Left kidney (tissue), 8 donors: ENCODE results near the gene XXYLT1. TPM values are rescaled to one million over a fixed set of nuclear protein-coding genes. Genes with fewer than 3 reads are reported as not detected.
A peak's percentile ranks its signal among the peaks of the same experiment; 100 is the strongest.
"Not testable (repeated sequence)": the region's sequence is repeated elsewhere in the genome, so short reads cannot be mapped to it uniquely, and the experiment has no call there.

Experiments used
- DNase-seq: peaks from one replicate; pipeline ENCODE4 v3.0.0-alpha.2; 2013
- long read RNA-seq, 8 donors: transcript quantifications; one replicate each; lab custom pipeline, GENCODE V29; 2026
- polyA plus RNA-seq: library from polyadenylated mRNA; unstranded; fragments of 120-200 nt; gene quantifications from one replicate; pipeline ENCODE4 v1.2.1, GENCODE V29; 2013; ENCODE audit not compliant: insufficient read length

The XXYLT1 gene, protein sequence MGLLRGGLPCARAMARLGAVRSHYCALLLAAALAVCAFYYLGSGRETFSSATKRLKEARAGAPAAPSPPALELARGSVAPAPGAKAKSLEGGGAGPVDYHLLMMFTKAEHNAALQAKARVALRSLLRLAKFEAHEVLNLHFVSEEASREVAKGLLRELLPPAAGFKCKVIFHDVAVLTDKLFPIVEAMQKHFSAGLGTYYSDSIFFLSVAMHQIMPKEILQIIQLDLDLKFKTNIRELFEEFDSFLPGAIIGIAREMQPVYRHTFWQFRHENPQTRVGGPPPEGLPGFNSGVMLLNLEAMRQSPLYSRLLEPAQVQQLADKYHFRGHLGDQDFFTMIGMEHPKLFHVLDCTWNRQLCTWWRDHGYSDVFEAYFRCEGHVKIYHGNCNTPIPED
- polyA plus RNA-seq = 26.2 TPM
- long read RNA-seq, donor 1, transcript XXYLT1-201 (4 exons, 2,727 nt) = major isoform, 14 of 14 reads
- long read RNA-seq, donor 1, partial matches to known transcripts = 0 of 14 reads
- long read RNA-seq, donor 1, other reads (novel, unspliced or antisense) = 0 of 14 reads
- long read RNA-seq, donor 2, transcript XXYLT1-201 (4 exons, 2,727 nt) = major isoform, 14 of 14 reads
- long read RNA-seq, donor 2, partial matches to known transcripts = 0 of 14 reads
- long read RNA-seq, donor 2, other reads (novel, unspliced or antisense) = 0 of 14 reads
- long read RNA-seq, donor 3, transcript XXYLT1-201 (4 exons, 2,727 nt) = major isoform, 8 of 8 reads
- long read RNA-seq, donor 3, partial matches to known transcripts = 0 of 8 reads
- long read RNA-seq, donor 3, other reads (novel, unspliced or antisense) = 0 of 8 reads
- long read RNA-seq, donor 4 = 0 reads
- long read RNA-seq, donor 5, transcript XXYLT1-201 (4 exons, 2,727 nt) = major isoform, 8 of 8 reads
- long read RNA-seq, donor 5, partial matches to known transcripts = 0 of 8 reads
- long read RNA-seq, donor 5, other reads (novel, unspliced or antisense) = 0 of 8 reads
- long read RNA-seq, donor 6, transcript XXYLT1-201 (4 exons, 2,727 nt) = major isoform, 11 of 16 reads
- long read RNA-seq, donor 6, partial matches to known transcripts = 5 of 16 reads
- long read RNA-seq, donor 6, other reads (novel, unspliced or antisense) = 0 of 16 reads
- long read RNA-seq, donor 7, transcript XXYLT1-201 (4 exons, 2,727 nt) = major isoform, 13 of 15 reads
- long read RNA-seq, donor 7, partial matches to known transcripts = 0 of 15 reads
- long read RNA-seq, donor 7, other reads (novel, unspliced or antisense) = 0 of 15 reads
- long read RNA-seq, donor 8, partial matches to known transcripts = 0 of 4 reads
- long read RNA-seq, donor 8, other reads (novel, unspliced or antisense) = 0 of 4 reads

DNA sequence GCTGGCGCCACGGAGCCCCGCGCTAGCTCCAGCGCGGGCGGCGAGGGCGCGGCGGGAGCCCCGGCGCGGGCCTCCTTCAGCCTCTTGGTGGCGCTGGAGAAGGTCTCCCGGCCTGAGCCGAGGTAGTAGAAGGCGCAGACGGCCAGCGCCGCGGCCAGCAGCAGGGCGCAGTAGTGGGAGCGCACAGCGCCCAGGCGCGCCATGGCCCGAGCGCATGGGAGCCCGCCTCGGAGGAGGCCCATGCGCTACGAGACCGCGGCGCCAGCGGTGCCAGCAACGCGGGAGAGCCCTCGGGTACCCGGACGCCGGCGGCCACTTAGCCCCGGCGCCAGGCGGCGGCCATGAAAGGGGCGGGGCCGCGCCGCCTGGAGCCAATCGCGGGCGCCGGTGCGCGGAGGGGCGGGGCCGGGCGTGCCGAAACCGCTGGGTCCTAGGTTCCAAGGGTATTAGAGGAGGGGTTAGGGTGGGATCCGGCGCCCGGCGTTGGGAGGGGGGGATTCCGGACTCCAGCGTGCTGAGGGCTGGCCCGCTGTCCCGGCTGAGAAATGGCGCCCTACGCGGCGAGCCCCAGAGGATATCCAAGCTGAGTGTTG lies at the start of gene XXYLT1:
XXYLT1 (minus strand) TSS at position 343 of the 593 bp plus-strand sequence; CDS start at position 242, 101 bp downstream.
- peak; percentile 93 for DNase-seq

DNA sequence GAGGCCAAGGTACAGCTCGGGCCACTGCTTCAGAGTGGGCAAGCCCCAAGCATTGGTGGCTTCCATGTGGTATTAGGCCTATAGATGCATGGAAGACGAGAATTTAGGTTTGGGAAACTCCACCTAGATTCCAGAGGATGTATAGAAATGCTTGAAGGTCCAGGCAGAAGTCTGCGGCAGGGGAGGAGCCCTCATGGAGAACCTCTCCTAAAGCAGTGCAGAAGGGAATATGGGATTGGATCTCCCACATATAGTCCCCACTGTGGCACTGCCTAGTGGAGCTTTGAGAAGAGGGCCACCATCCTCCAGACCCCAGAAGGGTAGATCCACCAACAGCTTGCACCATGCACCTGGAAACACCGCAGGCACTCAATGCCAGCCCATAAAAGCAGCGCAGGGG lies 48.1 kb upstream of the XXYLT1 start:
- DNase-seq = no peak

DNA sequence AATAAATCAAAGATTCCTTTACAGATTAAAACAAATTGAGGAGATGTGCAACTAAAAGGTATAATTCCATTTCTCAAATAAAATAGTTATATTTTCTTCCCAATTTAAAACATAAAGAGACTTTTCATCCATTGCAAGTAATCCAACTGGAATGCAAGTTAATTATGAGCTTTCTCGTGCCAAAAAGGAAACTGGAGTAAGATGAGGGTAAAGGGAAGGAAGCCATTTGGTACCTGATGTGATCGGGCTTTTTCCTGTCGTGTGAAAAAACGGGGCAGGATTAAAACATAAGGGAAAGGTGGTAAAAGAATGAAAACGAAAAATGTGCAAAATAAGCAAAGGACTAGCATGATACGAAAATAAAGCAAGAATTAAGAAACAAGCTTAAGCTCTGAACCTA lies 41.8 kb upstream of the XXYLT1 start:
- DNase-seq = no peak

DNA sequence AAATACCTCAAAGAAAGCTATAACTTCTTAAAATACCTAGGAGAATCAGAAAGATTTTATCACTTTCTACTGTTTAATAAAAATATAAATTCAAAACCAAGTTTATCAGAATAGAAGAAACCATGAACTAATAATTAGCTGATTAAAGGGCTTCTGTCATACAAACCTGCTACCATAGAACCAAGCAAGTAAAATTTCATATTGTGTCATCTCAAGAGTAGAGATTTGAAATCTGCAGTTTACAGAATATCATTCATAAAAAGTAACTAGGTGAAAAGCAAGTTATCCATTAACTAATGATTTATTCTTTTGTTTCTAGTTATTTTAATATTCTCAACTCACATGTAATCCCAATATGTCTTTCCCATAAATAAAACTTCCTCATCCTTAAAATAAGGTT lies 36.8 kb upstream of the XXYLT1 start:
- DNase-seq = no peak

DNA sequence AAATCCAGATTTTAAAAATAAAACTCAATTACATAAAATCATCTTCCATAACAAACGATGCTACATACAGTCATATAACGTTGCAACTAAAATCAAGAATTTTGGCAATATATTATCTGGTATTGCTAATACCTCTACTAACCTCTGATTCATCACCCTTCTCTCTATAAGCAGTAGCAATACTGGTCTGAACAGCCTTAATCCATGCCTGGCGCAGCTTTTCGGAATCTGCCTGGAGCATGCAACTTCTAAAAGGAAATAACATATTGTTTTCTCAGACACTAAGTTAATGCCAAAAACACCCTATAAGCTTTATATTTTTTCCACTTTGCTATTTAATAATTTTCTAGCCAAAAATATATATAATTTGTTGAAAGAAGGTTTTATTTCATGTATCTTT lies 35.4 kb upstream of the XXYLT1 start:
- no peak for DNase-seq

DNA sequence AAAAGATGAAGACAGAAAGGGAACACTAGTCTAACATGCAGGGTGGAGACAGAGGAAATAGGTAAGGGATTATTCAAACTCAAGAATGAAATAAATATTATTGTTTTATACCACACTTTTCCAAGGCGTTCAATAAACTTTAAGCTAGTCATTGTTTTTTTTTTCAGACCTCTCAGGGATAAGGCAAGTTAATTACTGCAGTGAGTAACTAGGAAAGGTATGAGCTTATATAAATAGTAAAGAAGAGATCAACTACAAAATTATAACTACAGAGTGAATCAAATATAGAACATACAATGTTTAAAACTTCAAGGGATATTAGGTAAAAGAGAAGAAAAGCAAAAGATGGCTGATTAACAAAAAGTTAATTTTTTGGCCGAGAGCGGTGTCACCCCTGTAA lies 31.5 kb upstream of the XXYLT1 start:
- no peak for DNase-seq

DNA sequence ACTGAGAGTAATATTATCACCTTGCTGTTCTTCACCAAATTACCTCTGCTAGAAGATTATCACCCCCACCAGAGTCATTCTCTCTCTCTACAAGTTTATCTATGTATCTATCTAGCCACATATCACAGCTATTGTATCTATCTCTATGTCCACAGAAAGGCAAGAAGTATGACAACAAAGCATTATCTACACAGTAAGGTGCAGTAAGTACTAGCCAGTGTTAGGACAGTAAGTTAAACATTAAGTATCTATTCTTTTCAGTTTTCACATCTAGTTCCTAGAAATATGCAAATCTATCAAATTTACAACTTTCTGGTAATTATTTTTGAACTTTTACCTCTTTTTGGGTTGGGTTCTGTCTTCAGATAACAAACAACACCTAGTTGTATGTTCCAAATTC lies 26.5 kb upstream of the XXYLT1 start:
- DNase-seq = no peak

DNA sequence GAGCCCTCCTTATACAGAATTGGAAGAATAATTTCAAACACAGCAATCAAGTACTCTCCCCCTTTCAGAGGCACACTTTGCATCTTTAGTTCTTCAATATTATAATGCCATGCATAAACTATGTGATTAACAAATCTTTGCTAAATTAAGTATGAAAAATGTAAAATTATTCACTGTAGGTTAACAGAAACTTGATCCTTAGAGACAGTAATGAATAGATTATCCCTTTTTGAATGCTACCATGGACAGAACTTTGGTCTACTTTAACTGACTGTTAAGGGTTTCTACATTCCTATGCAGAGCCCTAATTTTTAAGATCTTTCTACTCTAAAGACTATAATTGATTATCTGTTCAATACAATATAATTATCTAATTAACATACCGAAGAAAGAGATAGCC lies 25.7 kb upstream of the XXYLT1 start:
- DNase-seq = no peak

DNA sequence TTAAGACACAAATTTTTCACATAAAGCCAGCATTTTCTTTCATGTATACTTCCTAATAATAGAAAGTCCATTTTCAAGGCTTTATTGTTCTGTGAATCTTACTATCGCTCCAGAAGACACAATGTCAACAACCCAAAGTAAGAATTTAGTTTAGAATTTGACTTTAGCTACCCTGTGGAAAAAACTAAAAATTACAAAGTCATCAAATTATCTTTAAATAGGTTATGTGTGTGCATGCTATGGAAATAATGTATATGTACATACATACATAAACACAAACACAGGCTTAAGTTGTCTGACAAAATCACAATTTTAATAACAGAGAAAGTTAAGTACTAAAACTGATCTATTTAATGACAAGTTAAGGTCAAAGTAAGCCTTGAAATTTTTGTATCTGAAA lies 20.2 kb upstream of the XXYLT1 start:
- no peak for DNase-seq

DNA sequence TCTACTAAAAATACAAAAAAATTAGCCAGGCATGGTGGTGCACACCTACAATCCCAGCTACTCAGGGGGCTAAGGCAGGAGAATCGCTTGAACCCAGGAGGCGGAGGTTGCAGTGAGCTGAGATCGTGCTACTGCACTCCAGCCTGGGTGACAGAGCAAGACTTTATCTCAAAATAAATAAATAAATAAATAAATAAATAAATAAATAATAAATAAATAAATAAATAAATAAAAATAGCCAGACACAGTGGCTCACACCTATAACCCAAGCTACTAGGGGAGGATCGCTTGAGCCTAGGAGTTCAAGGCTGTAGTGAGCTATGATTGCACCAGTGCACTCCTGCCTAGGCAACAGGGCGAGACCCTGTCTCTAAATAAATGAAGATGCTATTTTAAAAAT lies 19.7 kb upstream of the XXYLT1 start:
- not testable (repeated sequence) for DNase-seq

DNA sequence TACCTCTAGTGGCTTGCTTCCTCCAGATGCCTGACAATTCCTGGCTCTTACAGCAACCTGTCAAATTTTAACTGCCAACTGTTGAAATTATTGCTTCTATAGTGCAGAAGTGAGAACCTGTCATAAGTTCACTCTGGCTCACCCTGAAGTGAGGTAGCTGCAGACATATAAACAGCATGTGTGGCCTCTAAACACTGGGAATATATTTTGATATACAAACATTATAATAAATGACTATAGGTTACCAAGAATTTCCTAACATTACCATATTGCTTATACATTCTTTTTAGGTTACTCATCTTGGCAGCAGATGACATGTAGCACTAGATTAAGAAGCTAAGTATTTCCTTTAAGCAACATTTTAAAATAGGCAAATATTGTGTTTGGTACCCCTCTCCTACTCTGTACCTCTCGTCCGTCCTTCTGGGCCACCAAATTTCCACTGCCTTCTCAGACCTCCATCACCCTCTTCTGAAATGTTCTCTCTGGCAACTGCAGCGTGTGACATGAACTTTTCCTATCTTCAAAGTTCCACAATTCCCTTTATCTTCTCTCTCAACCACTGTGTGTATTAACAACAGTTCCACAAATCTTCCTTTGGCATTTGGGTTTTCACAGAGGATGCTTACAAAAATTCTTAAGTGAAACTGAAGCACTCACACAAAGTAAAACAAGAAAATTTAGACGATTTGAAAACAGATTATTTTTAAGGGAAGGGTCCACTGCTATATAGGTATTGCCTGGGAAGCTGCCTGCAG lies 15.3 kb upstream of the XXYLT1 start:
- no peak for DNase-seq

DNA sequence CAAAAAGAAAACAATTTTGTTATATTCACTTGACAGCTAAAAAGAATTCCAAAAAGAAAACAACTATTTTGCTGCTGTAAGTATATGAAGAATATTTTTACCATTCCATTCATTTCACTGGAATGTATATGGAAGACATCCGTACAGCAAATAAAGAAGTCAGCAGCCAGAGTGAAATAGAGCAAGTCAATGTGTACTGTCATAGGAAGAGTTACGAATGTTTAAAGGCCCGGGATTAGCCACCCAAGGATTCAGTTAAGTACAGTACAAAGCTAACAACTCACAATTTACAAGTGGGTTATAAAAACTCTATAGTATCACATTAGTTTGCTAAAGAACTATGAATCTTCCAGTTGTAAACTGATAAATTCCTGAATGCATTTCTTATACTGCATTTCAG lies 14.4 kb upstream of the XXYLT1 start:
- no peak for DNase-seq

DNA sequence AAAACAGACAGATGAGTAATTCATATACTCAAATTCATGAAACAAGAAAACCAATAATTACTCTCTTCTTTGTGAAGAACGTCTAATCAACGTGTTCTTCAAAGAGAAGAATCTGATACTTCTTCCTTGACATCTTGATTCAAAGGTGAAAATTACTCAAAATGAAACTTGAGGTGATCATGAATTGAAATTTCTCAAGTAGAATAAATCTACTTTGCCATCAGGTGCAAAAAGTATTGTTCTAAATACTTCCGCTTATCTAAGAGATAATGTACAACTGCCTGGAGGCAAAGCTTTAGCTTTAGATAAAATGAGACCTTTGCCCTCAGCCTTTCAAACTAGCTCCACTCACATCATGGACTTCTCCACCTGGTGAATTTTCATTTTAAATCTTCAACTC lies 13.9 kb upstream of the XXYLT1 start:
- no peak for DNase-seq

DNA sequence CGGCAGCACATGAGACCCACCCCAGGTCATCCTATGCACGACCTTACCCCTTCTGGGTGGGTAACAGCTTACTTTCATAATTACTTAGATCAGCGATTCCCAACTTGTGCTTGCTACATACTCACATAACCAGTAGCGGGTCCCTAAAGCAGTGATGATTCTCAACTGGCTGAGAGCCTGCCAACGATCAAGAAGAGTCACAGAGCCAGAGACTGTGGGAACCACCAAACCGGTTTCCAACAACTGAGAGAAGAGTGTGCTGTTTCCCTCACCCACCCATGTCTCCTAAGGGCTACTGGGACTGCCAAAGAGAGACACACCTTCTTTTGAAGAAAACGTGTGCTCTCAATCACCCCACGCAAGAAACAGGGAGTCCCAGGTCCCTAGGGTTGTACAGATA lies 12.0 kb upstream of the XXYLT1 start:
- no peak for DNase-seq

DNA sequence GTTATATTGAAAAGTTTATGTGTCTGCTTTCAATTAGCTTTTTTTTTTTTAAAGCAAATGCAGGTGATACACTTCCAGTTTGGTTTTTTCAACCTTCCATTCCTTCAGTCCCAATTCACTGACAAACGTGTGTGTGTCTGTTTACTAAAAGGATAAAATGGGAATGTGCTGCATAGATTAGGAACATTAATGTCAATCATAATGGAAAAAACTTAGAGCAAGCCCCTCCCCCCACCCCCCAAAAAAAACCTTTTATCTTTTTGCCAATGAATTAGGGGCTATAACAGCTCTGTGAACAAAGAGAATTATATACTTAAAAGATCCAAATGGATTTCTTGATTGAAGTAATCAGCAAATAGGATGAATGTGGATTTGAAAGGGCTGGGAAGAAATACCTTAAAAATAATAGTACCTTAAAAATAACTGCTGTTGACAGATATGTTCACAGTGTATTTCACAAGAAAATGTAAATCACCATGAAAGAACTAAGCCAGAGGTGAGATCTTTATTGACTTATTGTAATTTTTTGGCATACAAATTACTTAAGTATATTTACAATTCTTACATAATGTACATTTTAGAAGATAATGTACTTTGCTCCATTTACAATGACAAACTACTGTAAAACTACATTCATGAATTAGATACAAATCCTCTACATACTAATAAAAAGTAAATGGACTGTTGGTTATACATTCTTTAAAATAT lies 3.5 kb upstream of the XXYLT1 start:
- DNase-seq = no peak

DNA sequence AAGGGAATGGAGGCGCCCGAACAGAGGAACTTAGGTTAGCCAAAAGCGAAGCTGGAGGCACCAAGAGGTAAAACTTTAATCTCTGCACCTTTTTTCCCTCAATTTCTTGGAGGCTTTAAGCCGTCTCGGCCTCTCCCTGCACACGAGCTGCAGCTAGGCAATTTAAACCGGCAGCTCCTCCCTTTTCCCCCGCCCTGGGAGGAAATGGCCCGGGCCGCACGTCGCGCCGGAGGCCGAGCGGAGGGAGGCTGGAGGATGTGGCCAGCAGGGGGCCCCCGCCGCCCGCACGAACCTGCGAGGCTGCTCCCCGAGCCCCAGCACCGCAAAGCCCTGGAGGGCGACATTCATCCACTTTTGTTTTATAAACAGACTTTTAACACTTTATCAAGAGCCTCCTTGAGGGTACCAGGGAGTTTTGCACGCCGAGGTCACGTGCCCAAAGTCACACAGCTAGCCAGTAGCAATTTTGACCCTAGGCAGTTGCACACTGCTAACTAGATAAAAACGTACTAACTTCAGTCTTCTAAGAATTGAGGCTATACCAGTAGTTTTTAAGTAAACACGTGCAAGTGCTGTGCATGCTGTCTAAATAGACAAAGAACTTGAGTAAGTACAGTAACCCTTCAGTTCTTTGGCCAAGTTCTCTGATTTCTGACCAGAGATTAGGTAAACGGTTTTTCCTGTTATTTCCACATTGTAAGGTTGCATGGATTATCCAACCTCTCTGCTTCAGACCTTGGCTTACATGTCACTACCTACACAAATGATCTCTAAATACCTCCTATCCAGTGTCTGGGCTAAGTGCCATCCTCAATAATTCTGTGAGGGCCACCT lies 668 bp upstream of the XXYLT1 start:
- DNase-seq = peak; percentile 89

DNA sequence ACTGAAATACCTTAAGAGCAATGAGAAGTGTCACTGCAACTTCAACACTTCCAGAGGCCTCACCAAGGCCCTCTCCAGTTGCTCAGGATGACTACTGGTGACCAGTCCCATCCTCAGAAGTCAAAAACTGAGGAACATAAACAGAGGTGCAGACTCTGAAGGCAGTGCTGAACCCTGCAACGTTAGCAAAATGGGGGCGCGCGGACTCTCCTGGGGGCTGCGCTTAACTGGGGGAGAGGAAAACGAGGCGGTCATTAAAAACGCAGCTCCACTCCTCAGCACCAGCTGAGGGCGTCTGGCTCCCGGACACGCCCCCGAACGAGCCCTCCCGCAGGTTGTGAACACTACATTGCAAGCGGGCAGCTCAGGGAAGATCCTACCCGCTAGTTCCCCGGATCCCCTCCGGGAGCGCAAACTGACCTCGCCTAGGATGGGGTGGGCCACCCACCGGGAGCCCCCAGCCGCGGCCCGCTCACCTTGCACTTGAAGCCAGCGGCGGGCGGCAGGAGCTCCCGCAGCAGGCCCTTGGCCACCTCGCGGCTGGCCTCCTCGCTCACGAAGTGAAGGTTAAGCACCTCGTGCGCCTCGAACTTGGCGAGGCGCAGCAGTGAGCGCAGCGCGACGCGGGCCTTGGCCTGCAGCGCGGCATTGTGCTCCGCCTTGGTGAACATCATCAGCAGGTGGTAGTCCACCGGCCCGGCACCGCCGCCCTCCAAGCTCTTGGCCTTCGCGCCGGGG lies 711 bp downstream of the XXYLT1 start:
- no peak for DNase-seq

DNA sequence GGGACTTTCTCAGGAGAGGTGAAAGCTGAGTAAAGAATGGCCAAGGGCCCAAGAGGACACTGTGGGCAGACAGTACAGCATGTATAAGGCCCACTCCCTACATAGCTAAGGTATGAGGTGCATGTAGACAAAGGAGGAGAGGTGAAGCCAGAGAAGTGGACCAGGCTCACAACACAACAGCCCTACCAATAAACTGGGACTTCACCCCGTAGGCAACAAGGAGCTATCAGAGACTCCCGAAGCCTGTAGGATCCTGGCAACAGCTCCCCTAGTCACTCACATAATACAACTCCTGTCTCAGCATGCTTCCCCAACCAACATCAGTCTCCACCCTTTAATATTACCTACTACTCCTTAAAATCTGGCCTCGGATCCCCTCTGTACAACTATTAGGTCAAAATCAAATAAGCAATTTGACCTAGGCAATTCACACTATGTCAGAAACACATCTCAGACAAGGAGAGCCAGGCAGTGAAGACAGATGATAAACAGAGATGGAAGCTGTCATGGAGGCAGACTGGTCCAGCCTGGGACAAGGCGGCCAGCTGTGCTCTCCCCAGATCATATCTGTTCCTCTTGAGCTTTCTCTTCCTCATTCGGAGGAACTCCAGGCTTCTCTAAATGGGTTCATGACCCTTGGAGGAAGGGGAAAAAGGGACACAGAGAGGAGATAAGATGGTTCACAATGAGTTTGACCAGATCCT lies 1.4 kb downstream of the XXYLT1 start:
- no peak for DNase-seq
